ENCODE measurements around the gene KLK13. TPM values are rescaled to one million over a fixed set of nuclear protein-coding genes. Genes with fewer than 3 reads are reported as not detected.

KLK13 gene
- total RNA-seq, 1 experiment from 2014 or later = not detected

GRCh38 chr19:51091895-51092873 is 27.3 kb upstream of the KLK13 start:
- DNase-seq (ENCODE audit: low spot score) = no peak

- DNase-seq (ENCODE audit: low spot score) = no peak
These were observed 26.2 kb upstream of the KLK13 start for GRCh38 chr19:51091126-51091525.

- DNase-seq (ENCODE audit: low spot score) = peak; percentile 36
These were observed 25.6 kb upstream of the KLK13 start for GRCh38 chr19:51090471-51090870.

- DNase-seq (ENCODE audit: low spot score) = no peak
These were observed 24.9 kb upstream of the KLK13 start for GRCh38 chr19:51089786-51090185.

- no peak for DNase-seq (ENCODE audit: low spot score)
These were observed 21.4 kb upstream of the KLK13 start for GRCh38 chr19:51086153-51086850.

GRCh38 chr19:51084505-51084904 is 19.6 kb upstream of the KLK13 start:
- DNase-seq (ENCODE audit: low spot score) = no peak

GRCh38 chr19:51083783-51084182 is 18.9 kb upstream of the KLK13 start:
- no peak for DNase-seq (ENCODE audit: low spot score)

GRCh38 chr19:51083181-51083580 is 18.3 kb upstream of the KLK13 start:
- DNase-seq (ENCODE audit: low spot score) = no peak

GRCh38 chr19:51082611-51083010 is 17.7 kb upstream of the KLK13 start, which contains the start of gene KLK14:
TSS of gene KLK14 (minus strand) at chr19:51082887. CDS start at chr19:51082614, 273 bp downstream.
- no peak for DNase-seq (ENCODE audit: low spot score)

GRCh38 chr19:51081476-51081875 is 16.6 kb upstream of the KLK13 start:
- DNase-seq (ENCODE audit: low spot score) = no peak

GRCh38 chr19:51079481-51080110 is 14.7 kb upstream of the KLK13 start:
- DNase-seq (ENCODE audit: low spot score) = no peak

GRCh38 chr19:51078731-51079130 is 13.8 kb upstream of the KLK13 start:
- DNase-seq (ENCODE audit: low spot score) = no peak

GRCh38 chr19:51078104-51078503 is 13.2 kb upstream of the KLK13 start:
- DNase-seq (ENCODE audit: low spot score) = no peak

- no peak for DNase-seq (ENCODE audit: low spot score)
These were observed 11.8 kb upstream of the KLK13 start for GRCh38 chr19:51076631-51077213.

GRCh38 chr19:51075998-51076397 is 11.1 kb upstream of the KLK13 start:
- DNase-seq (ENCODE audit: low spot score) = no peak

- no peak for DNase-seq (ENCODE audit: low spot score)
These were observed 6.2 kb upstream of the KLK13 start for GRCh38 chr19:51071095-51071405.

- DNase-seq (ENCODE audit: low spot score) = no peak
These were observed 5.6 kb upstream of the KLK13 start for GRCh38 chr19:51070334-51071094.

GRCh38 chr19:51066393-51067186 is 1.7 kb upstream of the KLK13 start:
- DNase-seq (ENCODE audit: low spot score) = no peak

GRCh38 chr19:51065221-51065960 is 499 bp upstream of the KLK13 start:
- no peak for DNase-seq (ENCODE audit: low spot score)

- no peak for DNase-seq (ENCODE audit: low spot score)
These were observed 1.2 kb downstream of the KLK13 start for GRCh38 chr19:51063664-51064063.
